Suprapubic skin (tissue), 3 donors: Measurements from ENCODE around the gene LCN15.

Source experiments
- CTCF ChIP-seq, 2 donors: fragments of 200-600 bp in 1 of 2; fragments of 450-650 bp in 1 of 2; sonication (generic) in 1 of 2; IDR thresholded peaks; one replicate each; pipeline ENCODE4 v1.5.1; 2016 to 2019; ENCODE audit warnings: antibody characterized with exemption in 2 of 2, mild to moderate bottlenecking in 1 of 2, moderate library complexity in 1 of 2
- POLR2AphosphoS5 ChIP-seq, 3 donors: sonication (generic); formaldehyde crosslinking; IDR thresholded peaks; one replicate each; pipeline ENCODE4 v1.6.1; 2017; ENCODE audit warnings: antibody characterized with exemption in 3 of 3

GRCh38 chr9:136793086-136793946, 29.0 kb upstream of the LCN15 start:
- TF ChIP-seq POLR2AphosphoS5 (IDR thresholded peaks at IDR 0.05) (no peak), CTCF (IDR thresholded peaks at IDR 0.05) (no peak)
